HG02885 (cell line): ENCODE measurements around the gene ABHD16A.

Experiments
- ATAC-seq: cut with Tn5 transposase; IDR thresholded peaks from one replicate; pipeline ENCODE4 v1.9.1; 2021; ENCODE audit warnings: mild to moderate bottlenecking; ENCODE audit not compliant: unreplicated experiment, poor library complexity

The ABHD16A gene

GRCh38 chr6:31733734-31734133 lies 30.6 kb upstream of the ABHD16A start:
- ATAC-seq = no peak

GRCh38 chr6:31732029-31732428 lies 28.9 kb upstream of the ABHD16A start:
- no peak for ATAC-seq

- ATAC-seq = no peak
These were observed 27.5 kb upstream of the ABHD16A start for GRCh38 chr6:31730631-31731086.

GRCh38 chr6:31729979-31730630 lies 27.0 kb upstream of the ABHD16A start:
- peak; percentile 47 for ATAC-seq

- ATAC-seq = peak; percentile 45
These were observed 26.4 kb upstream of the ABHD16A start for GRCh38 chr6:31729515-31729978.

GRCh38 chr6:31728767-31729514 lies 25.8 kb upstream of the ABHD16A start, which contains the start of gene DDAH2:
DDAH2 (minus strand) TSS chr6:31729299; CDS start chr6:31729161, 138 bp downstream.
- ATAC-seq = peak; percentile 15

GRCh38 chr6:31727717-31728671 lies 24.9 kb upstream of the ABHD16A start:
- ATAC-seq = no peak

- ATAC-seq = peak; percentile 53
These were observed 24.1 kb upstream of the ABHD16A start for GRCh38 chr6:31727034-31727716.

- ATAC-seq = no peak
These were observed 22.6 kb upstream of the ABHD16A start for GRCh38 chr6:31725502-31726350.

GRCh38 chr6:31723980-31724691 lies 21.0 kb upstream of the ABHD16A start:
- ATAC-seq = no peak

- ATAC-seq = no peak
These were observed 20.3 kb upstream of the ABHD16A start, which contains the start of gene MPIG6B for GRCh38 chr6:31723245-31723979. MPIG6B (plus strand) TSS chr6:31723373; CDS start chr6:31723384, 11 bp downstream.

GRCh38 chr6:31722173-31722572 lies 19.0 kb upstream of the ABHD16A start:
- ATAC-seq = no peak

- no peak for ATAC-seq
These were observed 18.4 kb upstream of the ABHD16A start, which contains the start of gene LY6G6C for GRCh38 chr6:31721351-31722020. LY6G6C (minus strand) TSS chr6:31721746; CDS start chr6:31721679, 67 bp downstream.

GRCh38 chr6:31720196-31720770 lies 17.2 kb upstream of the ABHD16A start:
- ATAC-seq = no peak

- ATAC-seq = no peak
These were observed 15.9 kb upstream of the ABHD16A start for GRCh38 chr6:31719001-31719400.

- no peak for ATAC-seq
These were observed 15.1 kb upstream of the ABHD16A start for GRCh38 chr6:31718265-31718664.
